SU-DHL-6 (cell line): ENCODE measurements around the gene TTN.

Source experiments
- EZH2phosphoT487 ChIP-seq: fragments of 200-600 bp; sonication (generic), shearing (Covaris generic); conservative IDR thresholded peaks from 2 replicates; pipeline ENCODE4 v1.6.1; 2018; ENCODE audit warnings: mild to moderate bottlenecking, antibody characterized with exemption, low read length, moderate library complexity, mixed read lengths
- TF ChIP-seq, protein P1 (sequence below): fragments of 200-600 bp; sonication (generic); IDR thresholded peaks from one replicate; pipeline ENCODE4 v1.5.1; 2017; ENCODE audit warnings: antibody characterized with exemption, mild to moderate bottlenecking, low read length, moderate library complexity; ENCODE audit not compliant: insufficient read depth, poor library complexity, severe bottlenecking

- TF ChIP-seq, protein P1, sequence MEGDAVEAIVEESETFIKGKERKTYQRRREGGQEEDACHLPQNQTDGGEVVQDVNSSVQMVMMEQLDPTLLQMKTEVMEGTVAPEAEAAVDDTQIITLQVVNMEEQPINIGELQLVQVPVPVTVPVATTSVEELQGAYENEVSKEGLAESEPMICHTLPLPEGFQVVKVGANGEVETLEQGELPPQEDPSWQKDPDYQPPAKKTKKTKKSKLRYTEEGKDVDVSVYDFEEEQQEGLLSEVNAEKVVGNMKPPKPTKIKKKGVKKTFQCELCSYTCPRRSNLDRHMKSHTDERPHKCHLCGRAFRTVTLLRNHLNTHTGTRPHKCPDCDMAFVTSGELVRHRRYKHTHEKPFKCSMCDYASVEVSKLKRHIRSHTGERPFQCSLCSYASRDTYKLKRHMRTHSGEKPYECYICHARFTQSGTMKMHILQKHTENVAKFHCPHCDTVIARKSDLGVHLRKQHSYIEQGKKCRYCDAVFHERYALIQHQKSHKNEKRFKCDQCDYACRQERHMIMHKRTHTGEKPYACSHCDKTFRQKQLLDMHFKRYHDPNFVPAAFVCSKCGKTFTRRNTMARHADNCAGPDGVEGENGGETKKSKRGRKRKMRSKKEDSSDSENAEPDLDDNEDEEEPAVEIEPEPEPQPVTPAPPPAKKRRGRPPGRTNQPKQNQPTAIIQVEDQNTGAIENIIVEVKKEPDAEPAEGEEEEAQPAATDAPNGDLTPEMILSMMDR: no peak
- no peak for TF ChIP-seq EZH2phosphoT487
Observed at GRCh38 chr2:178836807-178837206, 29.6 kb upstream of the TTN start.
